Progenitor cell of endocrine pancreas (in vitro differentiated cells): ENCODE measurements around the gene KREMEN1. TPM values are rescaled to one million over a fixed set of nuclear protein-coding genes. Genes with fewer than 3 reads are reported as not detected.

Experiments used
- DNase-seq: peaks from one replicate; pipeline ENCODE4 v3.0.0; 2021; ENCODE audit warnings: low spot score; ENCODE audit not compliant: unreplicated experiment
- H3K27ac Mint-ChIP-seq: 2 replicates; pipeline ENCODE4 v1.8.0; 2021; ENCODE audit warnings: mild to moderate bottlenecking, moderate library complexity, mixed read lengths
- H3K27me3 Mint-ChIP-seq: 2 replicates; pipeline ENCODE4 v1.8.0; 2021; ENCODE audit warnings: mixed read lengths
- H3K36me3 Mint-ChIP-seq: 2 replicates; pipeline ENCODE4 v1.8.0; 2022; ENCODE audit warnings: mixed read lengths; ENCODE audit not compliant: insufficient read depth
- H3K4me1 Mint-ChIP-seq: 2 replicates; pipeline ENCODE4 v1.8.0; 2021; ENCODE audit warnings: low read depth, mixed read lengths
- H3K4me3 Mint-ChIP-seq: 2 replicates; pipeline ENCODE4 v1.8.0; 2021; ENCODE audit warnings: low read depth, mild to moderate bottlenecking, moderate library complexity, mixed read lengths
- H3K9me3 Mint-ChIP-seq: 2 replicates; pipeline ENCODE4 v1.8.0; 2021; ENCODE audit warnings: low read depth, mixed read lengths
- CTCF ChIP-seq: fragments of 200-600 bp; sonication (generic); IDR thresholded peaks from one replicate; pipeline ENCODE4 v1.5.0; 2021; ENCODE audit warnings: antibody characterized with exemption, mild to moderate bottlenecking; ENCODE audit not compliant: unreplicated experiment
- total RNA-seq: library from RNA; stranded (reverse); gene quantifications from 2 replicates; pipeline ENCODE4 v1.2.1, GENCODE V29; 2021

KREMEN1 gene
- total RNA-seq, 1 donor from 2014 or later: 10.5 TPM

DNA sequence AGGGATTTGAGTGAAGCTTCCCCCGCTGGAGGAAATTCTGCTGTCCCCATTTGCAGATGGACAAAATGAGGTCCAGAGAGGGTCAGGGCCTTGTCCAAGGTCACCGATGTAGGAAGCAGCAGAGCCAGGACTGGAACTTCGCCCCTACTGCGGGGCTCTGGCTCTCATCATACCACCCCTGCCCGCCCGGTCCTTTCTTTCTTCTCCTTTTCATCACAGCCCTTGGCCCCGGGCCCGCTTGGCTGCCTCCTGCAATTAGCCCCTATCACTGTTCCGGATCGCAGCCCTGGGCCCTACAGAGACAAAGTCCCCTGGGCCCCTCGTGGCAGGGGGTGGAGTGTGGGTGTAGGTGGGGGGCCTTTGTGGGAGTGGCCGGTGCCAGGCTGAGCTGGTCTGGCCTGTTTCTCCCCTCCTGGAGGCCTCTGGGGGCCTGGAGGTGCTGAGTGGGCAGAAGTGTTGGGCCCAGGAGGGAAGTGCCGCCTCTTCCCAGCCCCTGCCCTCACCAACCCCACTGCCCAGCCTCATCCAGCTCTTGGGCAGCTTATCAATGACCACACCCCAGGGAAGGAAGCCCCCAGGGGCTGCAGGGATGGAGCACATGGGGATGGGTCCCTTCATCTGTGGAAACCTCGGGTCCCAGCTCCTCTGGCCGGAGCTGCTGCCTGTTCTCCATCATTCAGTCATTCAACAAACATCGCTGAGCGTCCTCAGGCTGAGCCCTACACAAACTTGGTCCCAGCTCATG, 136.2 kb downstream of the KREMEN1 start:
- H3K36me3 Mint-ChIP-seq: no peaks in the 10 kb centered on the region
- no peak overlapping the region for H3K27ac Mint-ChIP-seq
- DNase-seq: no peak
- no peak overlapping the region for H3K4me3 Mint-ChIP-seq
- H3K9me3 Mint-ChIP-seq: no peaks in the 10 kb centered on the region
- H3K4me1 Mint-ChIP-seq: peaks cover 6% of the 10 kb centered on the region
- TF ChIP-seq CTCF: no peak
- peaks cover 2% of the 10 kb centered on the region for H3K27me3 Mint-ChIP-seq

GRCh38 chr22:29209624-29209929, 136.7 kb downstream of the KREMEN1 start:
- DNase-seq: no peak
- Mint-ChIP-seq H3K9me3 (no peaks in the 10 kb centered on the region), H3K27ac (no peak overlapping the region), H3K4me3 (no peak overlapping the region), H3K27me3 (peaks cover 2% of the 10 kb centered on the region), H3K36me3 (no peaks in the 10 kb centered on the region), H3K4me1 (peaks cover 6% of the 10 kb centered on the region)
- TF ChIP-seq CTCF: no peak

DNA sequence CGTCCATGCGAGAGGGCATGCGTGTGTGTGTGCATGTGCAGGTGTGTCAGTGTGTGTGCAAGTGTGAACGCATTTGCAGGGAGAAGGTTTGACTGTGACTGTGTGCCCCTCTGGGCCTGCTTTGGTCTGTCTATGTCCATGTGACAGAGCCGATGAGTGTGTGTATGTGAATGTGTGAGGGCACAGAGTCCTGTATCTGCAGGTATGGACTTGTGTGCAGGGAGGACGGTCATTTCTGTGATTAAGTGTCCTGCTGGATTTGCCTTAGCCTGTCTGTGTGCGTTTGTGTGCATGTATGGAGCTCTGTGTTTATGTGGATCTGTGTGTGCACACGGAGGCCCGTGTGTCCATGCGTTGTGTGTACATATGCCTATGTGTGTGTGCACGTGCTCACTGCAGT, 138.2 kb downstream of the KREMEN1 start:
- no peaks in the 10 kb centered on the region for H3K36me3 Mint-ChIP-seq
- H3K4me3 Mint-ChIP-seq: no peak overlapping the region
- H3K4me1 Mint-ChIP-seq: peaks cover 5% of the 10 kb centered on the region
- H3K27ac Mint-ChIP-seq: no peak overlapping the region
- no peak for DNase-seq
- H3K9me3 Mint-ChIP-seq: no peaks in the 10 kb centered on the region
- no peaks in the 10 kb centered on the region for H3K27me3 Mint-ChIP-seq
- no peak for TF ChIP-seq CTCF

GRCh38 chr22:29211466-29211865, 138.6 kb downstream of the KREMEN1 start:
- H3K36me3 Mint-ChIP-seq: no peaks in the 10 kb centered on the region
- no peak overlapping the region for H3K27ac Mint-ChIP-seq
- TF ChIP-seq CTCF: no peak
- no peak overlapping the region for H3K4me3 Mint-ChIP-seq
- no peaks in the 10 kb centered on the region for H3K9me3 Mint-ChIP-seq
- H3K27me3 Mint-ChIP-seq: no peaks in the 10 kb centered on the region
- H3K4me1 Mint-ChIP-seq: peaks cover 3% of the 10 kb centered on the region
- DNase-seq: no peak

DNA sequence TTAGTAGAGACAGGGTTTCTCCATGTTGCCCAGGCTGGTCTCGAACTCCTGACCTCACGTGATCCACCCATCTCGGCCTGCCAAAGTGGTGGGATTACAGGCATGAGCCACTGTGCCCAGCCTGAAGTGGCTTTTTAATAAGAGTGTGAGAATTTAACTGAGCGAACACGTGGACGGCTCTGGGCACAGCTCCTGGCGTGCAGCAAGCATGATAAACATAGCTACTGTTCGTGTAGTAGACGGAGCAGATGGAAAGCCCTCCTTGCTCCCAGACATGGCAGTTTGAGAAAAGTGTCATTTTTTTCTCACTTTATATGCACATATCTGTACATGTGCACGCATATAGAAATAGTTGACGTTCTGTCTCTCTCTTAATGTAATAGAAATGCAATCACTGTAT, 139.9 kb downstream of the KREMEN1 start:
- Mint-ChIP-seq H3K9me3 (no peaks in the 10 kb centered on the region), H3K4me3 (no peak overlapping the region), H3K36me3 (no peaks in the 10 kb centered on the region), H3K27me3 (no peaks in the 10 kb centered on the region), H3K27ac (no peak overlapping the region), H3K4me1 (peaks cover 2% of the 10 kb centered on the region)
- no peak for TF ChIP-seq CTCF
- DNase-seq: no peak
